Activated CD4-positive, alpha-beta T cell treated with anti-CD3 and anti-CD28 coated beads for 24 hours (primary cell): ENCODE measurements around the gene CCT8L2.
"Not testable (repeated sequence)": the region's sequence is repeated elsewhere in the genome, so short reads cannot be mapped to it uniquely, and the experiment has no call there.

Experiments
- DNase-seq, 2 donors: peaks; one replicate each; pipeline ENCODE4 v3.0.0-alpha.2; 2020; ENCODE audit warnings: low read depth in 2 of 2

Gene CCT8L2

GRCh38 chr22:16595251-16595650 is 2.6 kb upstream of the CCT8L2 start:
- DNase-seq, result not testable (repeated sequence)

GRCh38 chr22:16594026-16594425 is 1.4 kb upstream of the CCT8L2 start:
- DNase-seq, result no peak

GRCh38 chr22:16592231-16592630 is 379 bp downstream of the CCT8L2 start:
- DNase-seq, result not testable (repeated sequence)

GRCh38 chr22:16591136-16591535 is 1.5 kb downstream of the CCT8L2 start:
- DNase-seq, result not testable (repeated sequence)

GRCh38 chr22:16586991-16587390 is 5.6 kb downstream of the CCT8L2 start:
- no peak for DNase-seq

- DNase-seq, result no peak
Observed at GRCh38 chr22:16586170-16586569, 6.4 kb downstream of the CCT8L2 start.

GRCh38 chr22:16580872-16581271 is 11.7 kb downstream of the CCT8L2 start:
- not testable (repeated sequence) for DNase-seq

- not testable (repeated sequence) for DNase-seq
Observed at GRCh38 chr22:16569240-16569834, 23.3 kb downstream of the CCT8L2 start.

GRCh38 chr22:16568425-16568758 is 24.2 kb downstream of the CCT8L2 start:
- DNase-seq, result no peak

GRCh38 chr22:16567617-16568424 is 24.8 kb downstream of the CCT8L2 start:
- DNase-seq, result not testable (repeated sequence)

- DNase-seq, result not testable (repeated sequence)
Observed at GRCh38 chr22:16566421-16567151, 26.0 kb downstream of the CCT8L2 start.

GRCh38 chr22:16565585-16566420 is 26.8 kb downstream of the CCT8L2 start:
- DNase-seq, result not testable (repeated sequence)

- not testable (repeated sequence) for DNase-seq
Observed at GRCh38 chr22:16564837-16565584, 27.6 kb downstream of the CCT8L2 start.

GRCh38 chr22:16563555-16564520 is 28.8 kb downstream of the CCT8L2 start:
- no peak for DNase-seq

GRCh38 chr22:16562711-16563554 is 29.7 kb downstream of the CCT8L2 start:
- DNase-seq, result no peak

- DNase-seq, result not testable (repeated sequence)
Observed at GRCh38 chr22:16561093-16561658, 31.4 kb downstream of the CCT8L2 start.

- DNase-seq, result not testable (repeated sequence)
Observed at GRCh38 chr22:16560651-16561050, 32.0 kb downstream of the CCT8L2 start.

GRCh38 chr22:16559996-16560395 is 32.6 kb downstream of the CCT8L2 start:
- not testable (repeated sequence) for DNase-seq
